HG03457 (cell line): ENCODE results near the gene NCAPG.
A peak's percentile ranks its signal among the peaks of the same experiment; 100 is the strongest.

Experiments used
- ATAC-seq: cut with Tn5 transposase; IDR thresholded peaks from one replicate; pipeline ENCODE4 v1.9.1; 2021; ENCODE audit warnings: moderate number of reproducible peaks; ENCODE audit not compliant: unreplicated experiment

The NCAPG gene

GRCh38 chr4:17875402-17876070, 64.8 kb downstream of the NCAPG start:
- ATAC-seq: peak; percentile 84

GRCh38 chr4:17876943-17877342, 66.2 kb downstream of the NCAPG start:
- ATAC-seq: no peak

GRCh38 chr4:17877661-17878060, 66.9 kb downstream of the NCAPG start:
- ATAC-seq: no peak

GRCh38 chr4:17884063-17884462, 73.3 kb downstream of the NCAPG start:
- ATAC-seq: no peak

- ATAC-seq: no peak
Measured at GRCh38 chr4:17884511-17884910, 73.7 kb downstream of the NCAPG start.

GRCh38 chr4:17889692-17890091, 78.9 kb downstream of the NCAPG start:
- ATAC-seq: no peak

- ATAC-seq: no peak
Measured at GRCh38 chr4:17894421-17894820, 83.6 kb downstream of the NCAPG start.
